ENCODE measurements around the gene SLC6A16.
A peak's percentile ranks its signal among the peaks of the same experiment; 100 is the strongest.

GRCh38 chr19:49339301-49340068 lies 14.5 kb upstream of the SLC6A16 start:
- TF ChIP-seq CTCF (IDR thresholded peaks at IDR 0.05) (no peak), POLR2A (IDR thresholded peaks at IDR 0.05) (peak in 3 of 4 donors; percentile 32 to 51 (median 33))
